Activated T-helper 2 cell treated with anti-CD3 and anti-CD28 coated beads, Interferon-gamma antibody, Interleukin-2, Interleukin-4, amounts not matched to agents 10 μg/mL and 5 μg/mL and 100 μg/mL, durations not matched to agents 14 hours and 24 hours and 36 hours (primary cell): ENCODE data around the gene XXYLT1. TPM values are rescaled to one million over a fixed set of nuclear protein-coding genes. Genes with fewer than 3 reads are reported as not detected.

Experiments
- DNase-seq: peaks from one replicate; pipeline ENCODE4 v3.0.0; 2021; ENCODE audit warnings: low spot score
- H3K27ac Mint-ChIP-seq: one replicate; pipeline ENCODE4 v1.8.0; 2021; ENCODE audit warnings: mixed read lengths
- H3K27me3 Mint-ChIP-seq: one replicate; pipeline ENCODE4 v1.8.0; 2021; ENCODE audit warnings: low read depth, mixed read lengths
- H3K36me3 Mint-ChIP-seq: one replicate; pipeline ENCODE4 v1.8.0; 2021; ENCODE audit warnings: low read depth, mixed read lengths
- H3K4me1 Mint-ChIP-seq: one replicate; pipeline ENCODE4 v1.8.0; 2021; ENCODE audit warnings: low read depth, mixed read lengths
- H3K4me3 Mint-ChIP-seq: one replicate; pipeline ENCODE4 v1.8.0; 2021; ENCODE audit warnings: low read depth, mild to moderate bottlenecking, moderate library complexity, mixed read lengths
- H3K9me3 Mint-ChIP-seq: one replicate; pipeline ENCODE4 v1.8.0; 2021; ENCODE audit warnings: mixed read lengths
- intact Hi-C: fragments of 100-400 bp; cut with micrococcal nuclease; formaldehyde crosslinking; loops from one replicate; pipeline ENCODE4 v1.15.1; 2023
- total RNA-seq: library from RNA; stranded (reverse); gene quantifications from 2 replicates; pipeline ENCODE4 v1.2.3, GENCODE V29; 2022

The XXYLT1 gene
- total RNA-seq, 1 donor from 2014 or later: 15.8 TPM

- Mint-ChIP-seq H3K4me1 (no peaks in the 10 kb centered on the region), H3K9me3 (no peaks in the 10 kb centered on the region), H3K27me3 (no peaks in the 10 kb centered on the region), H3K4me3 (no peak overlapping the region), H3K27ac (no peak overlapping the region), H3K36me3 (no peaks in the 10 kb centered on the region)
- intact Hi-C loops: no loop called here
- no peak for DNase-seq
Observed at GRCh38 chr3:195033531-195034091, 237.3 kb downstream of the XXYLT1 start.

DNA sequence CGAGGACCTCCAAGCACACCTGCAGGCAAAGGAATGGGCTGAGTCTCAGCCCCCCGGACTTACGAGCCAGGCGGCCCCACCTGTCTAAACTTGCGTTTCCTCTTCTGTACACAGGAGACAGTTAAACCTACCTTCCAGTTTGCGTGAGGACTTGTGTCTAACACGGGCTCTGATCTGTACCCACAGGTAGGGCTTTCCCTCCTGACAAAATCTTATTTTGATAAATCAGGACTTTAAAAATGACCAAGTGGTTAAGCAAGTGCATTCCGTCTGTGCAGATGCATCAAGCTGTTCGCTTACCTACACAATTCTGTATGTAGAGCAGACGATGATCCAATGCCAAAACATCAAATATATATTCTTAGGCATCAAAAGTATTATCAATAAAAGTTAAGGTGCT lies 238.0 kb downstream of the XXYLT1 start:
- Mint-ChIP-seq H3K36me3 (no peaks in the 10 kb centered on the region), H3K4me1 (no peaks in the 10 kb centered on the region), H3K27me3 (no peaks in the 10 kb centered on the region), H3K4me3 (no peak overlapping the region), H3K27ac (no peak overlapping the region), H3K9me3 (no peaks in the 10 kb centered on the region)
- DNase-seq: no peak
- intact Hi-C loops: no loop called here

DNA sequence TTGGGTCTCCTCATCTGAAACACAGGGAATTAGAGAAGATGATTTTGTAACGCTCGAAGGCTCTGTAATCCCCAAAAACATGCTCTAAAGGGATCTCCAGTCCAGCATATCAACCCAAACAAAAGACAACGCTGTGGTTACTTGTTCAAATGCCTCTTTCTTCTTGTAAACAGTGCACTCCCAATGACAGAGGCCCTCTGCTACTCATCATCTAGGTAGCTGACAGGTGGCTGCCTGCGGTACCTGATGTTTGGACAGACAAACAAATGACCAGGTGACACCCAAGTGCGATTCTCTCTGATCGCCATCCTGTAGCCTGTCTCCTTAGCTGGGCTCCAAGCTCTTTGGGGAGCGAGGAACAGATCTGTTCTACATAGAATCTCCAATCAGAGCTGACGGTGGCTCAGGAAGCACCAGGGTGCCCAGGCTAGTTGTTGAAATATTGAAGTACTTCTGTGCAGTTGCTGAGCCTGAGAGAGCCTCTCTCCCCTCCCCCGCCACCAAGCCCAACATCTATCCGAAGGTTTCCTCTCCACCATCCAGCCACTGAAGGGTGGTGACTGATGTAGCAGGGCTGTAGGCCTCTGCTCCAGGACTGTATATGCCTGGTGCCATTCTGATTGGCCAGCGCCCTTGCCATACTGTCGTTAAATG lies 238.7 kb downstream of the XXYLT1 start:
- H3K9me3 Mint-ChIP-seq: no peaks in the 10 kb centered on the region

GRCh38 chr3:195031574-195032003 lies 239.4 kb downstream of the XXYLT1 start:
- no peak for DNase-seq
- no peaks in the 10 kb centered on the region for H3K9me3 Mint-ChIP-seq
- no peak overlapping the region for H3K4me3 Mint-ChIP-seq
- H3K27ac Mint-ChIP-seq: no peak overlapping the region
- H3K4me1 Mint-ChIP-seq: no peaks in the 10 kb centered on the region
- intact Hi-C loops: no loop called here
- no peaks in the 10 kb centered on the region for H3K36me3 Mint-ChIP-seq
- H3K27me3 Mint-ChIP-seq: no peaks in the 10 kb centered on the region

More for the DNA sequence above, 238.7 kb downstream of the XXYLT1 start:
- intact Hi-C loops: no loop called here
- no peaks in the 10 kb centered on the region for H3K27me3 Mint-ChIP-seq
- no peak overlapping the region for H3K27ac Mint-ChIP-seq
- no peaks in the 10 kb centered on the region for H3K4me1 Mint-ChIP-seq
- no peak for DNase-seq
- H3K4me3 Mint-ChIP-seq: no peak overlapping the region
- no peaks in the 10 kb centered on the region for H3K36me3 Mint-ChIP-seq

- no peak for DNase-seq
- no peaks in the 10 kb centered on the region for H3K27me3 Mint-ChIP-seq
- H3K36me3 Mint-ChIP-seq: no peaks in the 10 kb centered on the region
- H3K9me3 Mint-ChIP-seq: no peaks in the 10 kb centered on the region
- H3K4me3 Mint-ChIP-seq: no peak overlapping the region
- H3K4me1 Mint-ChIP-seq: no peaks in the 10 kb centered on the region
- no peak overlapping the region for H3K27ac Mint-ChIP-seq
- intact Hi-C loops: no loop called here
Observed at GRCh38 chr3:195030791-195031321, 240.1 kb downstream of the XXYLT1 start.

GRCh38 chr3:195028877-195029606 lies 241.9 kb downstream of the XXYLT1 start:
- Mint-ChIP-seq H3K9me3 (no peaks in the 10 kb centered on the region), H3K4me3 (no peak overlapping the region), H3K27me3 (peaks cover under 1% of the 10 kb centered on the region), H3K4me1 (no peaks in the 10 kb centered on the region), H3K27ac (no peak overlapping the region), H3K36me3 (no peaks in the 10 kb centered on the region)
- DNase-seq: no peak
- intact Hi-C loops: no loop called here

GRCh38 chr3:195025884-195026200 lies 245.1 kb downstream of the XXYLT1 start:
- Mint-ChIP-seq H3K4me1 (no peaks in the 10 kb centered on the region), H3K27ac (no peak overlapping the region), H3K27me3 (peaks cover 6% of the 10 kb centered on the region), H3K4me3 (no peak overlapping the region), H3K36me3 (no peaks in the 10 kb centered on the region), H3K9me3 (no peaks in the 10 kb centered on the region)
- DNase-seq: no peak
- intact Hi-C loops: no loop called here

- no peak for DNase-seq
- Mint-ChIP-seq H3K9me3 (no peaks in the 10 kb centered on the region), H3K27ac (no peak overlapping the region)
Observed at GRCh38 chr3:195025056-195025883, 245.7 kb downstream of the XXYLT1 start.

GRCh38 chr3:195023989-195024388 lies 247.0 kb downstream of the XXYLT1 start:
- Mint-ChIP-seq H3K9me3 (no peaks in the 10 kb centered on the region), H3K27me3 (peaks cover 13% of the 10 kb centered on the region), H3K36me3 (no peaks in the 10 kb centered on the region), H3K4me3 (no peak overlapping the region), H3K4me1 (no peaks in the 10 kb centered on the region), H3K27ac (no peak overlapping the region)
- intact Hi-C loops: no loop called here
- no peak for DNase-seq

More at GRCh38 chr3:195025056-195025883, 245.7 kb downstream of the XXYLT1 start:
- intact Hi-C loops: no loop called here
- Mint-ChIP-seq H3K4me1 (no peaks in the 10 kb centered on the region), H3K4me3 (no peak overlapping the region), H3K36me3 (no peaks in the 10 kb centered on the region), H3K27me3 (peaks cover 6% of the 10 kb centered on the region)

- Mint-ChIP-seq H3K4me1 (no peaks in the 10 kb centered on the region), H3K4me3 (no peak overlapping the region), H3K27ac (no peak overlapping the region), H3K9me3 (no peaks in the 10 kb centered on the region), H3K27me3 (peaks cover 15% of the 10 kb centered on the region), H3K36me3 (no peaks in the 10 kb centered on the region)
- intact Hi-C loops: no loop called here
- no peak for DNase-seq
Observed at GRCh38 chr3:195023576-195023975, 247.4 kb downstream of the XXYLT1 start.

DNA sequence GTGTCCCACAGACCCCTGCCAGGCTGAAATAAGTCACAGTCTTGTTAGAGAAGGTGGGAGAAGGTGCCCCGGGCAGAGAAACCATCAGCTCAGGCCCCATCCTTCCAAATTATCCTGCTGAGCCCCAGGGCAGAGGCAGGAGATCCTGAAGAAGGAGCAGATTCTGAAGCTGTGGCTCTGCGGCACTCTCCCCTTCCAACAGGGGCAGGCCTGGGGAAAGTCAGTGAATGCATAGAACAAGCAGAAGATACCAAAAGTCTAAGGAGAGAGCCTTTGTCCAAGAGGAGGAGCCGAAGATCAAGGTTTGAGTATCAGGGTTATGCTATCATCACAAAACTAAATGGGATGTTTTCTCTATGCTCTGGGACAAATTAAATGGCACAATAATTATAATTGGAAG lies 249.3 kb downstream of the XXYLT1 start:
- Mint-ChIP-seq H3K4me3 (no peak overlapping the region), H3K36me3 (no peaks in the 10 kb centered on the region), H3K9me3 (no peaks in the 10 kb centered on the region), H3K27ac (no peak overlapping the region), H3K27me3 (peaks cover 17% of the 10 kb centered on the region), H3K4me1 (no peaks in the 10 kb centered on the region)
- intact Hi-C loops: no loop called here
- DNase-seq: no peak

DNA sequence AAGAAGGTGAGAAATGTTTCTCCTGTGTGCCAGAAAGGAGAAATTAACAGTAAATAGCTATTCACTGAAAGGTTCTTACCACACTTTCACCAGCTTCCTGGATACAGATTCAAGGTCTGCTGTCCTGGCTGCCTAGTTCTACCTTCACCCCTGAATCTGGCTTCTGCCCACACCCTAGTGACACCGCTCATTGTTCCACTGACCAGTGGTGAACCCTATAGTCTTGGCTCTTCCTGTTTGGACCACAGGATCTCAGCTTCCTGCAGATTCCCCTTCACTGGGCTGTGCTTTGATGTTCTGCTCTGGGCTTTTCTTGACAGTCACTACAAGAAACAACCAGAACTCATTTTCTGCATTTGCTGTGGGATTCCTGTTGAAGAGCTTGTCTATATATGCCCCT lies 250.0 kb downstream of the XXYLT1 start:
- Mint-ChIP-seq H3K36me3 (no peaks in the 10 kb centered on the region), H3K27ac (no peak overlapping the region), H3K4me1 (no peaks in the 10 kb centered on the region), H3K4me3 (no peak overlapping the region), H3K27me3 (peaks cover 23% of the 10 kb centered on the region), H3K9me3 (no peaks in the 10 kb centered on the region)
- intact Hi-C loops: no loop called here
- no peak for DNase-seq
